Hepatocyte (in vitro differentiated cells): ENCODE results near the gene HELB. TPM values are rescaled to one million over a fixed set of nuclear protein-coding genes. Genes with fewer than 3 reads are reported as not detected.

Experiments used
- DNase-seq: peaks from one replicate; pipeline ENCODE4 v3.0.0-alpha.2; 2016; ENCODE audit warnings: low spot score
- H2AFZ ChIP-seq: fragments of 200-600 bp; sonication (generic); 2 replicates; pipeline ENCODE4 v1.6.0; 2016; ENCODE audit warnings: antibody characterized with exemption, mild to moderate bottlenecking
- H3K27ac ChIP-seq: fragments of 200-600 bp; sonication (generic); 2 replicates; pipeline ENCODE4 v1.5.1; 2016; ENCODE audit warnings: mild to moderate bottlenecking
- H3K27me3 ChIP-seq: fragments of 200-600 bp; sonication (generic); 2 replicates; pipeline ENCODE4 v1.6.1; 2016
- H3K36me3 ChIP-seq: fragments of 200-600 bp; sonication (generic); replicated peaks from 2 replicates; pipeline ENCODE4 v1.5.1; 2016; ENCODE audit warnings: low read depth; ENCODE audit not compliant: insufficient read depth
- H3K4me1 ChIP-seq: fragments of 200-600 bp; sonication (generic); 2 replicates; pipeline ENCODE4 v1.5.1; 2016; ENCODE audit warnings: mild to moderate bottlenecking, moderate library complexity; ENCODE audit not compliant: insufficient read depth
- H3K4me2 ChIP-seq: fragments of 200-600 bp; sonication (generic); 2 replicates; pipeline ENCODE4 v1.6.0; 2016
- H3K4me3 ChIP-seq: fragments of 200-600 bp; sonication (generic); 2 replicates; pipeline ENCODE4 v1.5.1; 2016; ENCODE audit warnings: mild to moderate bottlenecking
- H3K79me2 ChIP-seq: fragments of 200-600 bp; sonication (generic); 2 replicates; pipeline ENCODE4 v1.6.0; 2017; ENCODE audit warnings: mild to moderate bottlenecking
- H3K9me2 ChIP-seq: fragments of 200-600 bp; sonication (generic); replicated peaks from 2 replicates; pipeline ENCODE4 v1.6.0; 2017; ENCODE audit warnings: mild to moderate bottlenecking; ENCODE audit not compliant: insufficient read depth
- H3K9me3 ChIP-seq: fragments of 200-600 bp; sonication (generic); 2 replicates; pipeline ENCODE4 v1.5.1; 2016; ENCODE audit warnings: low read depth, mild to moderate bottlenecking
- H4K20me1 ChIP-seq: fragments of 200-600 bp; sonication (generic); 2 replicates; pipeline ENCODE4 v1.6.0; 2016; ENCODE audit warnings: mild to moderate bottlenecking; ENCODE audit not compliant: insufficient read depth, poor library complexity, severe bottlenecking
- EZH2 ChIP-seq: fragments of 200-600 bp; sonication (generic); IDR thresholded peaks from 2 replicates; pipeline ENCODE4 v1.6.1; 2016; ENCODE audit warnings: antibody characterized with exemption, mild to moderate bottlenecking, borderline replicate concordance
- EZH2phosphoT487 ChIP-seq: fragments of 200-600 bp; sonication (generic); IDR thresholded peaks from one replicate; pipeline ENCODE4 v1.6.1; 2018; ENCODE audit warnings: antibody characterized with exemption, mild to moderate bottlenecking, low read depth, moderate library complexity; ENCODE audit not compliant: unreplicated experiment, severe bottlenecking
- WGBS: methylation state at CpG from one replicate; pipeline ENCODE4 v1.1.6; 2016; ENCODE audit warnings: low lambda C conversion rate; ENCODE audit errors: missing lambda C conversion rate; 5-methylcytosine and 5-hydroxymethylcytosine counted together
- polyA plus RNA-seq: library from polyadenylated mRNA; unstranded; fragments of >200 nt; fragmentation: Nextera tagmentation; extraction: Ambion mirVana; gene quantifications from 2 replicates; pipeline ENCODE4 v1.2.1, GENCODE V29; 2016
- total RNA-seq: library from RNA; depleted of rRNA; stranded (reverse); fragments of >200 nt; gene quantifications from 2 replicates; pipeline ENCODE4 v1.2.3, GENCODE V29; 2014
- TF ChIP-seq, protein P1 (sequence below): fragments of 200-600 bp; sonication (generic); IDR thresholded peaks from 2 replicates; pipeline ENCODE4 v1.5.1; 2016; ENCODE audit warnings: antibody characterized with exemption, mild to moderate bottlenecking; ENCODE audit not compliant: poor library complexity

The HELB gene
- total and polyA plus RNA-seq, 2 experiments from 2014 or later, result 1.5 to 4.6 TPM

DNA sequence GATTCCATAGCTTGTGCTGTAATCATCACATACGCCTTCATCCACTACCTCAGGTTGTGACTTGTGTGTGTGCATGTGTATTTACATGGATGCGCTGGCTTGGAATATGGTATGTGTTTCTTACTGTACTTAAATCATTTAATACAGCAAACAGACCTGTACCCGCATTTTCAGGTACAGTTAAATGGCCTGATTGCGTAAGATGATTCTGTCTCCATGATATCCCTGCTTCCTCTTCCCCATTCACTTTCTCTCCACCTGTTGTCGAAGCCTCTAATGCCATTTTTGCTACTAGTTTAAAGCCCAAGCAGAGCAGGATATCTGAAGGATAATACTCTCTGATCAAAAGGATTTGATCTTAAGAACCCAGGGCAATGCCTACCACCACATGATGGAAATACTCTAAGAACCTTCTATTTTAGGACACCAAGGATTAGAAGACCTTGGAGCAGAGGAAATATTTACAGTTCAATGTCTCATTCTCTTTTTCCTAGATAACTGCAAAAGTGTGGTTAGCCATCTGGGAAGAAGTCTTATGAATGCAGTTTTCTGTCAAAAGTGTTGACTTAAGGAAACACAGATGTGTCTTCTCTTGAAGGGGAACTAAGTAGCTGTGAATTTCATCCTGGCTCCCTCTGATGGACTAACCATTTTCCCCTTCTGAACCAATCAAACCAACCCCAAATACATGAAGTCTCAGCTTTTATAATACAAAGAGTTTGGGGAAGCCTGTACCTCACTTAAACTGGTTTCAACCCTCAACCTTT is 78.7 kb downstream of the HELB start:
- Histone ChIP-seq H3K4me3 (no peak overlapping the region), H4K20me1 (no peaks in the 10 kb centered on the region), H3K79me2 (no peaks in the 10 kb centered on the region), H3K36me3 (no peaks in the 10 kb centered on the region), H3K27ac (no peak overlapping the region), H2AFZ (no peak overlapping the region), H3K4me2 (no peak overlapping the region), H3K4me1 (no peaks in the 10 kb centered on the region), H3K9me3 (no peaks in the 10 kb centered on the region), H3K9me2 (no peaks in the 10 kb centered on the region), H3K27me3 (no peaks in the 10 kb centered on the region)
- WGBS, result 91% methylated on average over 5 of the region's 5 CpGs
- TF ChIP-seq EZH2phosphoT487, result no peak
- TF ChIP-seq, protein P1, sequence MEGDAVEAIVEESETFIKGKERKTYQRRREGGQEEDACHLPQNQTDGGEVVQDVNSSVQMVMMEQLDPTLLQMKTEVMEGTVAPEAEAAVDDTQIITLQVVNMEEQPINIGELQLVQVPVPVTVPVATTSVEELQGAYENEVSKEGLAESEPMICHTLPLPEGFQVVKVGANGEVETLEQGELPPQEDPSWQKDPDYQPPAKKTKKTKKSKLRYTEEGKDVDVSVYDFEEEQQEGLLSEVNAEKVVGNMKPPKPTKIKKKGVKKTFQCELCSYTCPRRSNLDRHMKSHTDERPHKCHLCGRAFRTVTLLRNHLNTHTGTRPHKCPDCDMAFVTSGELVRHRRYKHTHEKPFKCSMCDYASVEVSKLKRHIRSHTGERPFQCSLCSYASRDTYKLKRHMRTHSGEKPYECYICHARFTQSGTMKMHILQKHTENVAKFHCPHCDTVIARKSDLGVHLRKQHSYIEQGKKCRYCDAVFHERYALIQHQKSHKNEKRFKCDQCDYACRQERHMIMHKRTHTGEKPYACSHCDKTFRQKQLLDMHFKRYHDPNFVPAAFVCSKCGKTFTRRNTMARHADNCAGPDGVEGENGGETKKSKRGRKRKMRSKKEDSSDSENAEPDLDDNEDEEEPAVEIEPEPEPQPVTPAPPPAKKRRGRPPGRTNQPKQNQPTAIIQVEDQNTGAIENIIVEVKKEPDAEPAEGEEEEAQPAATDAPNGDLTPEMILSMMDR, result no peak
- no peak for TF ChIP-seq EZH2
- DNase-seq, result no peak

DNA sequence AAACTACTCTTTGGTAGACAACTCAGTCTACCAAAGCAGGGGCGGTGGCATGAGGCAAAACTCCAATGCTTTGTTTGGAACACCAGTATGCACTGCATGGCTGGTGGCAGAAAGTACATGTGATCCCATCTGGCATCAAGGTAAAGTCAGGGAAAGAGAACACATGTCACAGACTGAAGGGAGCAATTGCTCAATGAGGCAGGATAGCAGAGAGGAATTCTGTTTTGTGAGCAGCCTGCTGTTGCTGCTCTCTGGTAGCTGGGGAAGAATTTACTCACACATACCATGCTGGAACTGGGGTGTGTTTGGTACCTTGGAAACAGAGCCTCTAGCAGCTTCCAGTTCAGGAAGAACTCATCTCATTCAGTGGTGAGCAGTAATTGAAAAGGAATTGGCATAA is 84.8 kb downstream of the HELB start:
- H3K4me1 ChIP-seq, result no peaks in the 10 kb centered on the region
- no peak overlapping the region for H3K27ac ChIP-seq
- H3K4me2 ChIP-seq, result no peak overlapping the region
- no peak overlapping the region for H3K4me3 ChIP-seq
- H3K9me3 ChIP-seq, result no peaks in the 10 kb centered on the region
- DNase-seq, result no peak
- no peaks in the 10 kb centered on the region for H3K79me2 ChIP-seq
- H2AFZ ChIP-seq, result no peak overlapping the region
- H3K36me3 ChIP-seq, result no peaks in the 10 kb centered on the region
- 90% methylated on average over 1 of the region's 1 CpG for WGBS
- TF ChIP-seq EZH2 (no peak), EZH2phosphoT487 (no peak)
- TF ChIP-seq, protein P1, result no peak
- H3K9me2 ChIP-seq, result no peaks in the 10 kb centered on the region
- no peaks in the 10 kb centered on the region for H4K20me1 ChIP-seq
- no peaks in the 10 kb centered on the region for H3K27me3 ChIP-seq

Other genes with a start within 250 kb of the HELB start
- gene LLPH, start 171.7 kb upstream of the HELB start, total RNA-seq, result 17.4 and 20.3 TPM in 2 replicates
- 41.1 and 41.4 TPM in 2 replicates for gene LLPH, start 171.7 kb upstream of the HELB start, polyA plus RNA-seq
- 154 and 156 TPM in 2 replicates for gene TMBIM4, start 132.5 kb upstream of the HELB start, total RNA-seq
- 180 and 212 TPM in 2 replicates for gene TMBIM4, start 132.5 kb upstream of the HELB start, polyA plus RNA-seq
- gene IRAK3, start 113.3 kb upstream of the HELB start, total RNA-seq, result 7.5 and 8.6 TPM in 2 replicates
- gene IRAK3, start 113.3 kb upstream of the HELB start, polyA plus RNA-seq, result 1.2 and 1.8 TPM in 2 replicates